GM23338 (cell line): ENCODE results near the gene MERTK.

Source experiments
- EZH2 ChIP-seq: fragments of 200-600 bp; sonication (generic); IDR thresholded peaks from one replicate; pipeline ENCODE4 v1.8.0; 2017; ENCODE audit warnings: antibody characterized with exemption, mild to moderate bottlenecking, low read depth; ENCODE audit not compliant: unreplicated experiment
- JUNB ChIP-seq: IDR thresholded peaks from one replicate; pipeline ENCODE4 v1.6.1; 2016; ENCODE audit warnings: antibody characterized with exemption; ENCODE audit not compliant: unreplicated experiment
- POLR2AphosphoS5 ChIP-seq: IDR thresholded peaks from 2 replicates; pipeline ENCODE4 v1.6.1; 2016; ENCODE audit warnings: antibody characterized with exemption, low read depth
- TF ChIP-seq, protein P1 (sequence below), 2 experiments: fragments of 200-600 bp in 1 of 2; sonication (generic) in 1 of 2; conservative IDR thresholded peaks; 2 replicates each; pipeline versions ENCODE4 v1.5.1 to v1.6.1; 2016 to 2017; ENCODE audit warnings: antibody characterized with exemption in 2 of 2, low read depth in 2 of 2, mild to moderate bottlenecking in 2 of 2, moderate library complexity in 1 of 2
- TF ChIP-seq, protein P2 (sequence below): IDR thresholded peaks from one replicate; pipeline ENCODE4 v1.6.1; 2018; ENCODE audit warnings: antibody characterized with exemption; ENCODE audit not compliant: unreplicated experiment

DNA sequence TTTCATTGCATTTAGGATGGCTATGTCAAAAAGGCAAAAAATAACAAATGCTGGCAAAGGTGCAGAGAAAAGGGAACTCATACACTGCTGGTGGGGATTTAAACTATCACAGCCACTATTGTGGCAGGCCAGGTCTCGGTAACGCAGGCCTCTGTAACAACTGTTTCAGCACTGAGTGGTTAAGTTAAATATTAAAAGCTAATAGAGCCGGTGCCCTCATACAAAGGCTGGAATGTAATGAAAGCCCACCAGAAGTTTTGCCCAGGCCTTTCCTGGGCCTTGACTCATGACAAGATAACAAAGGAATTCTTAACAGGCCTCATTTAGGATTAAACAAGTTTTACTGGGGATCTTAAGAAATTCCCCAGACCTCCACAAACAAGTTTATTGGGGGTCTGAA lies 10.7 kb downstream of the MERTK start:
- no peak for TF ChIP-seq POLR2AphosphoS5
- TF ChIP-seq, protein P1, sequence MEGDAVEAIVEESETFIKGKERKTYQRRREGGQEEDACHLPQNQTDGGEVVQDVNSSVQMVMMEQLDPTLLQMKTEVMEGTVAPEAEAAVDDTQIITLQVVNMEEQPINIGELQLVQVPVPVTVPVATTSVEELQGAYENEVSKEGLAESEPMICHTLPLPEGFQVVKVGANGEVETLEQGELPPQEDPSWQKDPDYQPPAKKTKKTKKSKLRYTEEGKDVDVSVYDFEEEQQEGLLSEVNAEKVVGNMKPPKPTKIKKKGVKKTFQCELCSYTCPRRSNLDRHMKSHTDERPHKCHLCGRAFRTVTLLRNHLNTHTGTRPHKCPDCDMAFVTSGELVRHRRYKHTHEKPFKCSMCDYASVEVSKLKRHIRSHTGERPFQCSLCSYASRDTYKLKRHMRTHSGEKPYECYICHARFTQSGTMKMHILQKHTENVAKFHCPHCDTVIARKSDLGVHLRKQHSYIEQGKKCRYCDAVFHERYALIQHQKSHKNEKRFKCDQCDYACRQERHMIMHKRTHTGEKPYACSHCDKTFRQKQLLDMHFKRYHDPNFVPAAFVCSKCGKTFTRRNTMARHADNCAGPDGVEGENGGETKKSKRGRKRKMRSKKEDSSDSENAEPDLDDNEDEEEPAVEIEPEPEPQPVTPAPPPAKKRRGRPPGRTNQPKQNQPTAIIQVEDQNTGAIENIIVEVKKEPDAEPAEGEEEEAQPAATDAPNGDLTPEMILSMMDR (conservative IDR thresholded peaks at IDR 0.05; ENCODE audit: low read depth in 2 of 2), result no peak
- TF ChIP-seq, protein P2, sequence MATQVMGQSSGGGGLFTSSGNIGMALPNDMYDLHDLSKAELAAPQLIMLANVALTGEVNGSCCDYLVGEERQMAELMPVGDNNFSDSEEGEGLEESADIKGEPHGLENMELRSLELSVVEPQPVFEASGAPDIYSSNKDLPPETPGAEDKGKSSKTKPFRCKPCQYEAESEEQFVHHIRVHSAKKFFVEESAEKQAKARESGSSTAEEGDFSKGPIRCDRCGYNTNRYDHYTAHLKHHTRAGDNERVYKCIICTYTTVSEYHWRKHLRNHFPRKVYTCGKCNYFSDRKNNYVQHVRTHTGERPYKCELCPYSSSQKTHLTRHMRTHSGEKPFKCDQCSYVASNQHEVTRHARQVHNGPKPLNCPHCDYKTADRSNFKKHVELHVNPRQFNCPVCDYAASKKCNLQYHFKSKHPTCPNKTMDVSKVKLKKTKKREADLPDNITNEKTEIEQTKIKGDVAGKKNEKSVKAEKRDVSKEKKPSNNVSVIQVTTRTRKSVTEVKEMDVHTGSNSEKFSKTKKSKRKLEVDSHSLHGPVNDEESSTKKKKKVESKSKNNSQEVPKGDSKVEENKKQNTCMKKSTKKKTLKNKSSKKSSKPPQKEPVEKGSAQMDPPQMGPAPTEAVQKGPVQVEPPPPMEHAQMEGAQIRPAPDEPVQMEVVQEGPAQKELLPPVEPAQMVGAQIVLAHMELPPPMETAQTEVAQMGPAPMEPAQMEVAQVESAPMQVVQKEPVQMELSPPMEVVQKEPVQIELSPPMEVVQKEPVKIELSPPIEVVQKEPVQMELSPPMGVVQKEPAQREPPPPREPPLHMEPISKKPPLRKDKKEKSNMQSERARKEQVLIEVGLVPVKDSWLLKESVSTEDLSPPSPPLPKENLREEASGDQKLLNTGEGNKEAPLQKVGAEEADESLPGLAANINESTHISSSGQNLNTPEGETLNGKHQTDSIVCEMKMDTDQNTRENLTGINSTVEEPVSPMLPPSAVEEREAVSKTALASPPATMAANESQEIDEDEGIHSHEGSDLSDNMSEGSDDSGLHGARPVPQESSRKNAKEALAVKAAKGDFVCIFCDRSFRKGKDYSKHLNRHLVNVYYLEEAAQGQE, result no peak
- TF ChIP-seq EZH2, result no peak
- TF ChIP-seq JUNB, result no peak
